ENCODE results near the gene DUSP28. TPM values are rescaled to one million over a fixed set of nuclear protein-coding genes. Genes with fewer than 3 reads are reported as not detected.
A peak's percentile ranks its signal among the peaks of the same experiment; 100 is the strongest.

DUSP28 gene
- total RNA-seq, 1 donor from 2014 or later, result 72.3 TPM

DNA sequence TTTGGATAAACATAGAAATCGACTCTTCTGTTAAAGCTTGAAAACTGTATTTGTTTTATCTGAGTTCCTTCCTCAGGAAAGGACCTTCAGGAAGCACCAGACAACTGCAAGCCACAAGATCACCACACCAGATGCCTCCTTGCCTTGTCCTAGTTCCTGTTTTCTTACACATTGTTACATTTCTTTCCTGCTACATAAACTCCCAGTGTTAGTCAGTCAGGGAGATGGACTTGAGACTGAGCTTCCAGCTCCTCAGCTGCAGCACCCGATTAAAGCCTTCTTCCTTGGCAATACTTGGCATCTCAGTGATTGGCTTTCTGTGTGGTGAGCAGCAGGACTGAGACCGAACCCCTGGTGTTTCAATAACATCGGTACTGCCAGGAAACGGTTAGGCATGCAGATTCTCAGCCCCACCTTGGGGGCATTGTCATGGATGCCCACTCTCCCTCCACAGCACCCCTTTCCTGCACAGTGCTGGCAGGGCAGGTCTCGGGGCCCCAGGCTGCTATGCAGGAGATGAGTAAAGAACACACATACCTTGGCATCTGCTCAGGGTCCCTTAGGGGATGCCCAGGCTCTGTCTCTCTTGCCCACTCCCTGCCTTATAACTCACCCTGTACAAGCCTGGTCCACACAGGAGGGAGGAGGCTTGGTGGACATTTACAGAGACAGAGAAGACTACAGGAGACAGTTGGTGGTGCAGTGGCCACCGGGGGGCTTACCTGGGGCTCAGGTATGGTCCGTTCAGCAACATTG lies 35.0 kb upstream of the DUSP28 start:
- Histone ChIP-seq H3K4me3 (no peak overlapping the region), H3K4me1 (peaks cover 0 to under 1% of the 10 kb centered on the region in 2 donors), H3K27ac (no peak overlapping the region), H3K9me3 (no peaks in the 10 kb centered on the region), H3K27me3 (no peaks in the 10 kb centered on the region), H3K36me3 (peaks cover 0 to 55% of the 10 kb centered on the region in 2 donors)
- DNase-seq (ENCODE audit: low spot score in 2 of 2), result peak in 1 of 2 donors; percentile 50
- intact Hi-C loops (cut with DNase I), result no loop called here
- TF ChIP-seq, protein P1, sequence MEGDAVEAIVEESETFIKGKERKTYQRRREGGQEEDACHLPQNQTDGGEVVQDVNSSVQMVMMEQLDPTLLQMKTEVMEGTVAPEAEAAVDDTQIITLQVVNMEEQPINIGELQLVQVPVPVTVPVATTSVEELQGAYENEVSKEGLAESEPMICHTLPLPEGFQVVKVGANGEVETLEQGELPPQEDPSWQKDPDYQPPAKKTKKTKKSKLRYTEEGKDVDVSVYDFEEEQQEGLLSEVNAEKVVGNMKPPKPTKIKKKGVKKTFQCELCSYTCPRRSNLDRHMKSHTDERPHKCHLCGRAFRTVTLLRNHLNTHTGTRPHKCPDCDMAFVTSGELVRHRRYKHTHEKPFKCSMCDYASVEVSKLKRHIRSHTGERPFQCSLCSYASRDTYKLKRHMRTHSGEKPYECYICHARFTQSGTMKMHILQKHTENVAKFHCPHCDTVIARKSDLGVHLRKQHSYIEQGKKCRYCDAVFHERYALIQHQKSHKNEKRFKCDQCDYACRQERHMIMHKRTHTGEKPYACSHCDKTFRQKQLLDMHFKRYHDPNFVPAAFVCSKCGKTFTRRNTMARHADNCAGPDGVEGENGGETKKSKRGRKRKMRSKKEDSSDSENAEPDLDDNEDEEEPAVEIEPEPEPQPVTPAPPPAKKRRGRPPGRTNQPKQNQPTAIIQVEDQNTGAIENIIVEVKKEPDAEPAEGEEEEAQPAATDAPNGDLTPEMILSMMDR (IDR thresholded peaks at IDR 0.05), result no peak

DNA sequence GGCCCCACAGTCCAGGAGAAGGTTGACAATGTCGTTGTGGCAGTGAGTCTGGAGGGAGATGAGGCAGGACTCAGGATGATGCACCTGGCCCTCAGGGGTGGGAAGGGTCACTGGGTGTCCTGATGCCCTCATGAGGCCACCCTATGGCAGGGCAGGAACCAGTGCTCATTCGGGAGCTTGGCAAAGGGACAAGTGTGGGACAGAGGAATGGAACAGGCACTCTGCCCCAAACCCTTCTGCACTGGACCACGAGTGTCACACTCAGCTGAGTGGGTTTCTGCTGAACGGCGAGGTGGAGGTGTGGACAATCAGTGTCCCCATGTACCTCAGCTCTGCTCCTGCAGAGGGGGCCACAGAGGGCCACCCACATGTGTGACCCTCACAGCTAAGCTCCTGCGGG lies 34.4 kb upstream of the DUSP28 start:
- DNase-seq (ENCODE audit: low spot score in 2 of 2), result peak in 1 of 2 donors; percentile 27
- Histone ChIP-seq H3K4me1 (no peaks in the 10 kb centered on the region), H3K9me3 (no peaks in the 10 kb centered on the region), H3K36me3 (peaks cover 0 to 55% of the 10 kb centered on the region in 2 donors), H3K27me3 (no peaks in the 10 kb centered on the region), H3K27ac (no peak overlapping the region), H3K4me3 (no peak overlapping the region)
- TF ChIP-seq, protein P1 (IDR thresholded peaks at IDR 0.05), result no peak
- intact Hi-C loops (cut with DNase I), result no loop called here

DNA sequence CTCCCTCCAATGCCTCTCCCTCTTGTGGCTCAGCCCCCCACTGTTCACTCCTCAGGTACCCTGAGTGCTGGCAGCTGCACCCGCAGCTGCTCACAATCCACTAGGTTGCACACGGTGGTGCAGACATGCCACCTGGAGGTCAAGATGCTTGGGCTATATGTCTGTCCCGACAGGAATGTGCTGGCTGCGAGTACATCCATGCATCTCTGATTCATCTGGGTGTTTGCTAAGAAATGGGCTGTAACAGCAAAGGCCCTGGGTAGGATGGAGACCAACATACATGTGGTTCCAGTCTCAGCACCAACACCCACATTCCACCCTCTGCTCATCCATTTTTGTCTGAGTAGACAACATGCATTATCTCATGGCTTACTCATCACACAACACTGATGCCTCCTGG lies 33.6 kb upstream of the DUSP28 start:
- Histone ChIP-seq H3K27me3 (no peaks in the 10 kb centered on the region), H3K36me3 (peaks cover 0 to 55% of the 10 kb centered on the region in 2 donors), H3K9me3 (peaks cover under 1 to 7% of the 10 kb centered on the region in 2 donors), H3K4me3 (no peak overlapping the region), H3K4me1 (no peaks in the 10 kb centered on the region), H3K27ac (no peak overlapping the region)
- peak in 1 of 2 donors; percentile 19 for DNase-seq (ENCODE audit: low spot score in 2 of 2)
- intact Hi-C loops (cut with DNase I), result no loop called here
- TF ChIP-seq, protein P1 (IDR thresholded peaks at IDR 0.05), result no peak

- DNase-seq (ENCODE audit: low spot score in 2 of 2), result peak in 1 of 2 donors; percentile 11
- intact Hi-C loops (cut with DNase I), result no loop called here
- TF ChIP-seq, protein P1 (IDR thresholded peaks at IDR 0.05), result no peak
- H3K4me3 ChIP-seq, result no peak overlapping the region
- H3K36me3 ChIP-seq, result peaks cover 0 to 53% of the 10 kb centered on the region in 2 donors
- H3K4me1 ChIP-seq, result no peaks in the 10 kb centered on the region
- no peaks in the 10 kb centered on the region for H3K27me3 ChIP-seq
- H3K27ac ChIP-seq, result no peak overlapping the region
- H3K9me3 ChIP-seq, result peaks cover 8 to 14% of the 10 kb centered on the region in 2 donors
These were observed 32.9 kb upstream of the DUSP28 start for GRCh38 chr2:240527153-240527750.

DNA sequence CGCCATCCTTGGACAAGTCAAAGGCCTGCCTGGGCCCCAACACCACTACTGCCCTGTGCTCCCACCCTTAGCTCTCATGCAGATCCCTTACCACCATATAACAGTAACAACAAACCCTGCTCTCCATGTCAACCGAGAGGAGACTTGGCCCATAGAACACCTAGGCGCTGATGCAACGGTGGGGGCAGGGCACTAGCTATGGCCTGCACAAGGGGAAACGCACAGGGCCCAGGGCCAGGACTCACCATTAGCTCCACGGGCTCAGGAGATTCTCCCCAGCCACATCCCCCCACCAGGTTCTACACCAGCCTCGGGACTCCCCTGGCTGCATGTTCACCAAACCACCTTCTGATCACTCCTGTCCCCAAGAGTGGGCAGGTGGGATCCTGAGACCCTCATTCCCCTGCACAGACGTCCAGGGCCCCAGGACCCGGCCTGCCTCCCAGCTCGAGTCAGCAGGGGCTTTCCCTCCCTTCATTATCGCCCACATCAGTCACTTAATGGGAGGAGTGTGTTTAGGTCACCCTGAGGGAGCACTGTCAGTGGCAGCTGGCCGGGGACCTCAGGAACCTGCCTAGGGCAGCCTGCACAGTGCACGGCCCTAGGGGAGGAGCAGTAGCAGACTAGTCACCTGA lies 31.6 kb upstream of the DUSP28 start:
- Histone ChIP-seq H3K9me3 (peaks cover 8 to 19% of the 10 kb centered on the region in 2 donors), H3K27ac (no peak overlapping the region), H3K4me1 (no peaks in the 10 kb centered on the region), H3K4me3 (no peak overlapping the region), H3K27me3 (no peaks in the 10 kb centered on the region), H3K36me3 (peaks cover 0 to 44% of the 10 kb centered on the region in 2 donors)
- peak in 1 of 2 donors; percentile 21 for DNase-seq (ENCODE audit: low spot score in 2 of 2)
- intact Hi-C loops (cut with DNase I), result no loop called here
- TF ChIP-seq, protein P1 (IDR thresholded peaks at IDR 0.05), result no peak
